ENCODE results near the gene GABRR1. TPM values are rescaled to one million over a fixed set of nuclear protein-coding genes. Genes with fewer than 3 reads are reported as not detected.

Gene GABRR1
- not detected for total RNA-seq

- no peak for TF ChIP-seq CTCF (IDR thresholded peaks at IDR 0.05; ENCODE audit: low read depth)
These were observed at the start of gene GABRR1 for GRCh38 chr6:89217299-89217910. Gene GABRR1 (minus strand): TSS chr6:89217358. CDS start chr6:89217322, 36 bp downstream.

GRCh38 chr6:89264296-89264695 is 47.1 kb upstream of the GABRR1 start:
- TF ChIP-seq CTCF (IDR thresholded peaks at IDR 0.05; ENCODE audit: low read depth) = no peak

- no peak for TF ChIP-seq CTCF (IDR thresholded peaks at IDR 0.05; ENCODE audit: low read depth)
These were observed 43.7 kb upstream of the GABRR1 start for GRCh38 chr6:89260832-89261231.

- TF ChIP-seq CTCF (IDR thresholded peaks at IDR 0.05; ENCODE audit: low read depth) = no peak
These were observed 43.2 kb upstream of the GABRR1 start for GRCh38 chr6:89260310-89260709.

- TF ChIP-seq CTCF (IDR thresholded peaks at IDR 0.05; ENCODE audit: low read depth) = no peak
These were observed 41.8 kb upstream of the GABRR1 start for GRCh38 chr6:89258912-89259311.

DNA sequence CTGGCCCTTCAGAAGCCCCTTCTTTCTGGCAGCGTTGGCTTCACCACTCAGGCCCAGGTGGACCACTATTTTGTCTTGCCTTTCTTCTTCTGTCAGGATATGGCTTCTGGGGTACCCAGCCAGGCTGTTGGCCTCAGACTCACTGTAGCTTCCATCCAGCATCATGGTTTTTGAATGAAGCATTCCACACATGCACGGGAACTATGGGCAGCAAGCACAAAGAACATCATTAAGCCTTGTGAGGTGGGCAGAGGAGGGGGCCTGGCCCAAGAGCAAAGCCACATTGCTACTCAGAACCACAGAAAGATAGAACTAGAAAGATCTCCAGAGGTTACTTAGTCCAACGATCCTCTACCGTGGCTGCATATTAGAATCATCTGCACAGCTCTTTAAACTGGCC is 40.6 kb upstream of the GABRR1 start:
- no peak for TF ChIP-seq CTCF (IDR thresholded peaks at IDR 0.05; ENCODE audit: low read depth)

- no peak for TF ChIP-seq CTCF (IDR thresholded peaks at IDR 0.05; ENCODE audit: low read depth)
These were observed 40.2 kb upstream of the GABRR1 start for GRCh38 chr6:89257346-89257745.
